ENCODE results near the gene SPN.

DNA sequence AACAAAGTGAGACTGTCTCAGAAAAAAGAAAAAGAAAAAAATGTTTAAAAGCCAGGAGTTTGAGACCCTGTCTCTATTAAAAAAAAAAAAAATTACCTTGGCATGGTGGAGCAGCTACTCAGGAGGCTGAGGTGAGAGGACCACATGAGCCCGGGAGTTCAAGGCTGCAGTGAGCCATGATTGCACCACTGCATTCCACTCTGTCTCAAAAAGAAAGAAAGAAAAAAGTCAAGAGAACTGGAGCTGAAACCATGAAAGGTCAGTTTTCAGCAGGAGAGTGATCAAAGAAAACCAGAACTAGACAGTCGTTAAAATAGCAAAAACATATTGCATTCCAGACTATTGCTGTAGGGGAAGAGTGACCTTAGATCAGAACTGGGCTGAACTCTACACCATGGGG, 24.7 kb downstream of the SPN start:
- TF ChIP-seq POLR2A (IDR thresholded peaks at IDR 0.05): no peak
- TF ChIP-seq CTCF (IDR thresholded peaks at IDR 0.05): no peak

Data from tibial nerve (tissue), 3 donors.